Measurements from ENCODE around the gene GPRC5A. TPM values are rescaled to one million over a fixed set of nuclear protein-coding genes. Genes with fewer than 3 reads are reported as not detected.

The GPRC5A gene
- total and polyA plus RNA-seq, 2 of the 4 experiments (the other 2 are of a cell fraction) = 49.6 to 201 TPM

GRCh38 chr12:12929696-12930095 lies 38.3 kb downstream of the GPRC5A start:
- H4K20me1 ChIP-seq (ENCODE audit: insufficient read depth, low read length) = no peaks in the 10 kb centered on the region
- H4K5ac ChIP-seq (ENCODE audit: low read depth, low read length) = no peak overlapping the region
- peaks cover 2% of the 10 kb centered on the region; the same call in 1 of the 2 replicates for H3K4me1 ChIP-seq (ENCODE audit: control insufficient read depth, insufficient read depth, low read length)
- H3K9me3 ChIP-seq (ENCODE audit: control insufficient read depth, insufficient read depth, low read length) = no peaks in the 10 kb centered on the region
- H3K27me3 ChIP-seq (ENCODE audit: control insufficient read depth, insufficient read depth, low read length) = no peaks in the 10 kb centered on the region
- H4K91ac ChIP-seq (ENCODE audit: insufficient read depth, low read depth, low read length) = no peak overlapping the region
- no peak overlapping the region for H2BK15ac ChIP-seq (ENCODE audit: low read depth, low read length)
- H3K23ac ChIP-seq (ENCODE audit: low read depth, low read length) = no peak overlapping the region
- no peak overlapping the region for H3K27ac ChIP-seq (ENCODE audit: insufficient read depth, low read length)
- 0 out of 2 replicates have a peak, but pooled peaks cover 8% of the 10 kb centered on the region for H3K9me1 ChIP-seq (ENCODE audit: insufficient read depth, low read length)
- ChIA-PET POLR2A (ENCODE audit: unreplicated experiment) (no interaction called here), CTCF (no interaction called here)
- dilution Hi-C loops (cut with HindIII; ENCODE audit: low sequenced_read_pairs, unreplicated experiment) (no loop called here), intact Hi-C loops (cut with micrococcal nuclease) (no loop called here), in situ Hi-C loops (cut with MboI; ENCODE audit: low sequenced_read_pairs) (no loop called here)
- no peak overlapping the region for H3K14ac ChIP-seq (replicated peaks; ENCODE audit: low read depth, low read length)
- no peak overlapping the region for H3K56ac ChIP-seq (ENCODE audit: extremely low read depth, insufficient read depth, low read length)
- H2BK5ac ChIP-seq (ENCODE audit: low read depth, low read length, poor library complexity, severe bottlenecking) = no peak overlapping the region
- no peak for ATAC-seq (ENCODE audit: low read depth)
- H3K36me3 ChIP-seq (ENCODE audit: control insufficient read depth, insufficient read depth, low read length) = peaks cover 3% of the 10 kb centered on the region
- H2AK9ac ChIP-seq (replicated peaks; ENCODE audit: low read depth, low read length, poor library complexity) = no peak overlapping the region
- no peak overlapping the region for H4K8ac ChIP-seq (ENCODE audit: low read depth in 2 of 2, low read length in 2 of 2)
- no peak overlapping the region for H3K4me3 ChIP-seq (ENCODE audit: insufficient read depth, low read depth, low read length)
- no peak overlapping the region for H2BK20ac ChIP-seq (ENCODE audit: low read depth, low read length)
- H2BK120ac ChIP-seq (ENCODE audit: low read depth, low read length) = no peak overlapping the region
- DNase-seq = no peak
- TF ChIP-seq MXI1 (IDR thresholded peaks at IDR 0.05; ENCODE audit: borderline replicate concordance, low read depth, low read length) (no peak), BHLHE40 (IDR thresholded peaks at IDR 0.05; ENCODE audit: low read depth, low read length) (no peak), CTCF (conservative IDR thresholded peaks at IDR 0.05; ENCODE audit: low read depth, low read length) (no peak), ELK1 (IDR thresholded peaks at IDR 0.05; ENCODE audit: borderline replicate concordance, low read depth, low read length) (no peak)
- no peak overlapping the region for H3K4ac ChIP-seq (ENCODE audit: low read depth, low read length)
- no TSS peak for BruUV-seq (replicated peaks)
- no peak overlapping the region for H2AK5ac ChIP-seq (ENCODE audit: low read depth, low read length)
- H3K79me1 ChIP-seq (ENCODE audit: low read depth in 1 of 2, low read length in 2 of 2) = no peaks in the 10 kb centered on the region; a peak in 2 of 4 replicates
- 100% methylated on average over 1 of the region's 6 CpGs; no CpG with 5 or more reads in 1 of the 2 experiments for WGBS, 2 experiments (ENCODE audit: extremely low coverage in 2 of 2, insufficient read length in 1 of 2)
- H2AFZ ChIP-seq (replicated peaks; ENCODE audit: low read length, poor library complexity) = no peak overlapping the region
- no peak overlapping the region for H3K18ac ChIP-seq (ENCODE audit: low read depth, low read length)
- H3K4me2 ChIP-seq (ENCODE audit: low read depth, low read length) = no peak overlapping the region
- H3K9ac ChIP-seq (ENCODE audit: low read depth, low read length) = no peak overlapping the region
